Stimulated activated CD4-positive, alpha-beta T cell treated with anti-CD3 and anti-CD28 coated beads, Interleukin-15, amount 100 ng/mL, for 1 hour (primary cell): Measurements from ENCODE around the gene LAMA5.

Source experiments
- DNase-seq, 2 donors: peaks; one replicate each; pipeline ENCODE4 v3.0.0-alpha.2; 2020; ENCODE audit warnings: low read depth in 1 of 2, low spot score in 1 of 2

The LAMA5 gene

GRCh38 chr20:62347151-62347404, 20.0 kb downstream of the LAMA5 start:
- no peak for DNase-seq

DNA sequence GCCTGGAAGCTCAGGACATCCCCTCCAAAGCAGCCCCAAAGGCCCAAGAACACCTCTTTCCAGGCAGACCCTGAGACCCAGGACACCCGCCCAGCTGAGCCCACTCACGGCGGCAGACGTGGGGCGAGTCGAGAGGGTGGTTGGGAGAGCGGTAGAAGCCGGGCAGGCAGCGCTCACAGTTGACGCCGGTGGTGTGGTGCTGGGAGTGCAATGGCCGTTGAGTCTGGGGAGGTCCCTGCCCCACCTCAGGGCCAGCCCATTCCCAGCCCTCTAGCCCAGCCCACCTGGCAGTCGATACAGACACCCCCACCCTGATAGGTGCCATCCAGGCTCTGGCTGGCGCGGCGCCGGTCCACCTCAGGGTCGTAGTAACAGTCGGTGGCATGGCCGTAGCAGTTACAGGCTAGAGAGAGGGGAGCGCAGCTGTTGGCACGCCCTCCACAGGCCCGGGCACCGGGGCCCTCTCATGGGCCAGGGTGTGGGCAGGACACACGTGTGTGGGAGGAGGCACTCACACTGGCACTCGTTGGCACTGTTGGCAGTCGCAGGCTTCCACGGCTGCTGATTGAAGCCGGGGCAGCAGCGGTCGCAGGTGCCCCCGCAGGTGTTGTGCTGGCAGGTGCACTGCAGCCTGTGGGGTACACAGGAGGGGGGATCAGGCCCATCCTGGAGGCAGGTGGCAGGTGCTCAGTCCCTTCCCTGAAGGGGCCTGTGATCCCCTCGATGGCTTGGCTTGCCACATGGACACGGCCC, 20.5 kb downstream of the LAMA5 start:
- no peak for DNase-seq

- no peak for DNase-seq
Measured at GRCh38 chr20:62345681-62346370, 21.3 kb downstream of the LAMA5 start.

- DNase-seq = no peak
Measured at GRCh38 chr20:62344782-62345181, 22.3 kb downstream of the LAMA5 start.

- no peak for DNase-seq
Measured at GRCh38 chr20:62344092-62344491, 23.0 kb downstream of the LAMA5 start.

DNA sequence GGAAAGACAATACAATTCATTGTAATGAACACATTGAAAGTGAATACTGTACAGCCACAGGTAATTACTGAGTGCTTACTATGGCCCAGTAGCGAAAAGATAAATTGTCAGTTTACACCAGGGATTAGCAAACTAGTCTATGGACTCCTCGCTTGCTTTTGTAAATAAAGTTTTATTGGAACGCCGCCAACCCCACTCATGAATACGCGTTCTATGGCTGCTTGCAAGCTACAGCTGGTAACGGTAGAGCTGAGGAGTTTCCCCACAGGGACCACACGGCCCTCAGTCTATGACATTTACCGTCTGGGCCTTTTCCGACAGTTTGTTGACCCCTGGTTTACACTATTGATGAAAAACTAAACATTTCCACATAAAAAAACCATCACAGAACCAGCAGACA, 24.2 kb downstream of the LAMA5 start:
- no peak for DNase-seq

DNA sequence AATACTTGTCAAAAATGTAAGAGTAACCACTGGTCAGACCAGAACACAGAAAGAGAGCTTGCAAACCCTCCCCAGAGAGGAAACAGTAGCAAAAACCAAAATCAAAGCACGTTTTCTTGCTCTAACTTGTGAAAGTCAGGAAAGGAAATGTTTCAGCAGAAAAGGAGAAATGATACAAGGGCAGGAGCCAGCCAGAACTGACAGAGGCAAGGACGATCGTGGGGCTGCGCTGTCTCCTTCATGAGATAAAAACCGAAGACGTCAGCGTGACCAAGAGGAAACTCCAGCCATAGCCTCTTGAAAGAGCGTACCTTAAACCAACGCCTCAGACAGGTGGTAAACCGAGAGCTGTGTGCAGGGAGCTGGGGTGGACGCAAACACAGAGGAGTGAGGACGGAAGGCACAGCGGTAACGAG, 27.5 kb downstream of the LAMA5 start:
- no peak for DNase-seq

DNA sequence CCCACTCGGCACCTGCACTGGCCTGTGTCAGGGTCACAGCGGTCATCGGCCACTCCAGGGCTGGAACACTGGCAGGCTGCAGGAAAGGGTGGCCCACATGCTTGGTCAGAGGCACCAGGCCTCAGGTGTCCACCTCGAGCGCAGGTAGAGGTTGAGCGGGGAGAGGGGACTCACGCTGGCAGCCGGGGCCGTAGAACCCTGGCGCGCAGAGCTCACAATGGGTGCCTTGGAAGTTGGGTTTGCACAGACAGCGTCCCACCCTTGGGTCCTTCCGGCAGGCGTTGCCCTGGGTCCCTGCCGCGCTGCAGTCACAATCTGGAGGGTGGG, 28.9 kb downstream of the LAMA5 start:
- no peak for DNase-seq

- no peak for DNase-seq
Measured at GRCh38 chr20:62337558-62338293, 29.4 kb downstream of the LAMA5 start.

DNA sequence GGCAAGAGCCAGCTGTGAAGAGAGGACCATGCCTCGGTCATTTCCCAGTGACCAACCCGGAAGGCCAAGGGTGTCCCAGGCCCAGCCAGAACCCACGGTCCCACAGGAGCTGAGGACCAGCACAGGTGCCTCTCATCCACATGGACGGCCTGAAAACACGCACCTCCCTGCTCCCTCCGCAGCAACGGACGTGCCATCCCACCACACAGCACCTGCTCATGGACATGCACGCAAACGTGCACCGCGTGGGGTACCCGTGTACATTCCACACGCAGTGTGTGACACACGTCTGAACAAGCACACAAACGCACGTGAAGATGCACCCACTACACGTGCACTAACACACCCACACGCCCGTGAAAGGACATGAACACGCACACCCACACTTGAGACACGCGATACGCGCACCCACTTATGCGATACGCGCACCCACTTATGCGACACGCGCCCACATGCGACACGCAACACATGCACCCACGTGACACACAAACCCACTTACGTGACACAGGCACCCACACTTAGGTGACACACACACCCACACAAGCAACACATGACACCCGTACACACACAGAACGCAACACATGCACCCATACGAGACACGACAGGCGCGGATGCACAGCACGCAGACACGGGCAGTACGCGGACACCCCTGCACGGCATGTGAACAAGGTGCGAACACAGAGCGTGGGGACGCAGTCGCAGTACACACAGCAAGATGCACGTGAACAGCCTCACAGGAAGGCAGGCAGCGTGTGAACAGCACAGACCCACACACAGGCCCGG, 30.1 kb downstream of the LAMA5 start:
- DNase-seq = no peak

- no peak for DNase-seq
Measured at GRCh38 chr20:62336329-62336728, 30.8 kb downstream of the LAMA5 start.

- DNase-seq = no peak
Measured at GRCh38 chr20:62335532-62335931, 31.6 kb downstream of the LAMA5 start.

GRCh38 chr20:62334881-62335280, 32.2 kb downstream of the LAMA5 start:
- no peak for DNase-seq

DNA sequence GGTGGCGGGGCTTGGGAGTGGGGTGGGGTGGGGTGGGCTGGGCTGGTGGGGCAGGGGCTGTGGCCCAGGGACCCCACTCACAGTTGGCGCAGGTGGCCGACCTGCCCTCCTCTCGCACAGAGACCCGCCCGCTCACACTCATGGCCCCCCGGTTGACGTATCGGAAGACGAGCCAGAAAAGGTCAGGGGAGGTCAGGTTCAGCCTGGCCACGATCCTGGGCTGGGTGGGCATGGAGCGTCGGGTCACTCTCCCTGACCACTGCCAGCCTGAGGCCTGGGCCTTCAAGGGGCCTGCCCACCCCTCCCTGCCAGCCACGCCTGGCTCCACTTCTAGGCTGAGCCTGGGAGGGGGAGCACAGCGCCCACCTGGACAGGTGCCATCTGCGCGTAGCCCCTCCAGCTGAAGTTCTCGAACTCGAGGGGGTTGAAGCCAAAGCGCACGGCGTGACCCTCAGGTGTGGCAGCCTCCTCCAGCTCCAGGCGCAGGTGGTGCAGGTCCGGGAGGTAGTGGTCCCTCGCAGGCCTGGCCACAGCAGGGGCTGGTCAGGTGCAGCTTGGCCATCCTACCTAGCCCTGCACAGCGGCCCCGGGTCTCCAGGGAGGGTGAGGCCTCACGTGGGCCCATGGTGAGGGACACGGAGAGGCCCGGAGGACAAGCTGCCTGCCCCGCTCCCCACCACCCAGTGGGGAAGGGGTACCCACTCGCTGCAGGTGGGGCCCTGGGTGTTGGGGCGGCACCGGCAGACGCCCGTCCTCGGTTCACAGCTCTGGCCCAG, 33.1 kb downstream of the LAMA5 start:
- DNase-seq = no peak

GRCh38 chr20:62332989-62333819, 33.9 kb downstream of the LAMA5 start:
- DNase-seq = no peak

DNA sequence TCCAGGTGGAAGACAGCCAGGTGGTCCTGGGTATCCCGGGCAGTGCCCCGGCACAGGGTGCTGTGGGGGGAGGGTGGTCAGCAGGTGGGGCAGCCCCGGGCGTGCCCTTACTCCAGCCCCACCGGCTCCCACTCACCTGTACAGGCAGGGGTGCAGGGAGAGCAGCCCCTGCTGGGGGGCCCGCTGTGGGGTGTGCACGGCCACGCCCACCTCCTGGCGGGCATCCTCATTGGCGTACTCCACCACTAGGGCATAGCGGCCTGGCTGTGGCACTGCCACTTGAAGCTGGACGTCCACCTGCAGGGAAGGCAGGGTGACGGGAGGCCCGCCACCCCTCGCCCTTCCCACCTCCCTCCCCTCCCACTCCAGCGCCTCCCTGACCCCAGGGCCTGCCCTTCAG, 34.7 kb downstream of the LAMA5 start:
- DNase-seq = no peak

DNA sequence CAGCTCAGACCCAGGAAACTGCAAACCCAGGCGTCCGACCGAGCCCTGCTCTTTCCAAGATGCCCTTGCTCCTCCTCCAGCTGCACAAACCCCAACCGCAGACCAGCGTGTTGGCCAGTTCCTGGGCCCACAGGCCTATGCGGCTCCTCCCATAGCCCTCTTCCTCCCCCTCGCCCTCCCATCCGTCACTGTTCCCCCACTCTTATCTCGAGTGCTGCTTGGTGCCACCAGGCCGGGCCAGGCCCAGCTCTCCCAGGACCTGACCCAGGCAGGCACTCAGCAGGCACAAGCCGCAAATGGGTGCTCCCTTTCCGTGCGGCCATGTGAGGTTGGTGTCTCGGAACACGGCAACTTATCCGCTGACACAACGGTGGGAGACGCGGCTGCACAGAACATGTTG, 35.8 kb downstream of the LAMA5 start:
- DNase-seq = no peak

DNA sequence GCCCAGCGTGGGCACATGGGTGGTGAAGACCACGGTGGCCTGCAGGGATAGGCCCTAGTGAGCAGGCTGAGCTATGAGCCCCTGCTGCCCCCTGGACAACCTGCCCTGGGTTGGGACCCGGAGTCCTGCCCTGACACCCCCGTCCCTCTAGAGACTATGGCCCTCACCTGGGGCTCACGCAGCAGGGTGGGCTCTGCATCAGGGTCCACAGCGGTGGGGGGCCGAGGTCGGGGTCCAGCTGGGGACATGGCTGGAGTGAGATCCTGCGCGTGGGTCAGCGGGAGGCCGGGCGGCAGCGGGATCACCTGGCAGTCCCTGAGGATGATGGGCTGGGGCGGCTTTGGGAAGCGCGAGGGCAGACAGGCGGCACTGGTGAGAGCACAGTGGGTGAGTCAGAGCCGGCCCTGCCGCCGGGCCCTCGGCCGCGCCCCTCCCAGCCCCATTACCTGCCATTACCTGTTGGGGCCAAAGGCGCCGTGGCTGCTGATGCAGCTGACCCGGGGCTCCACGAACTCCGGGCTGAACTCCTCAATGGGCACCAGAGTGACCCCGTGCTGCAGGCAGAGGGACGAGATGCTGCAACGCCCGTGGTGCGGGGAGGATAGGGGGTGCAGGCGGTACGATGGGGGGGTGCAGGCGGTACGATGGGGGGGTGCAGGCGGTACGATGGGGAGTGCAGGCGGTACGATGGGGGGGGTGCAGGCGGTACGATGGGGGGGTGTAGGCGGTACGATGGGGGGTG, 36.4 kb downstream of the LAMA5 start:
- DNase-seq = no peak
